Measurements from ENCODE around the gene ZMYND10.

DNA sequence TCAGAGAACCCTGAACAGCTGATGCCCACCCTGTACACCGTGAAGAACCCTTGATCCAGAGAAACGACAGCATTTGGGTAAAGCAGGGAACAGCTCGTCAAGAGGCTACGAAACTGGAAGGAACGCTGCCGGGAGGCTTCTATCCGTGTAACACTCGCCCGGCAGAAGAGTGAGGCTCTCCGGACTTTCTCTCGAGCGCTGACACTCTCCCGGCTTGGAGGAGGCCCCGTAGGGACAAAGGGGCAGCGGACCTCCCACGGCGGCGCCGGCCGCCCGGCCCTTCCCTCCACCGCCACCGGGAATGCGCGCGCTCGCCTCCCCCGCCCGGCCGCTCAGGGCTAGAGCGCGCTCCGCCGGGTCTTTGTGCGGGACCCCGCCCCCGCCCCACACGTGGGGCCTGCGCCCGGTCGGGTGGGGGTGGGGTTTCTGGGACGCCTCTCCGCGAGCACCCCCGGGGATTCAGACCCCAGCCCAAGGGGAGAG is 24.6 kb downstream of the ZMYND10 start:
- TF ChIP-seq TAF1 (IDR thresholded peaks at IDR 0.05; ENCODE audit: low read depth, low read length) = no peak
- TF ChIP-seq POLR2AphosphoS5 (IDR thresholded peaks at IDR 0.05; ENCODE audit: low read depth, low read length) = no peak
- no peak for TF ChIP-seq POLR2A (IDR thresholded peaks at IDR 0.05; ENCODE audit: low read depth, low read length)
- no peak for TF ChIP-seq PAX5 (IDR thresholded peaks at IDR 0.05; ENCODE audit: insufficient read depth, low read length, severe bottlenecking)
- no peak for TF ChIP-seq POU2F2 (IDR thresholded peaks at IDR 0.05; ENCODE audit: low read depth, low read length)

Measured in GM12891 (cell line).